Left renal cortex interstitium (tissue), 4 donors: ENCODE measurements around the gene WNT5A. TPM values are rescaled to one million over a fixed set of nuclear protein-coding genes. Genes with fewer than 3 reads are reported as not detected.

ENCODE experiments used
- DNase-seq, 4 donors: peaks; one replicate each; pipeline ENCODE4 v3.0.0-alpha.2; 2013; ENCODE audit warnings: low read depth in 4 of 4, low spot score in 2 of 4, missing footprints in 1 of 4
- polyA plus RNA-seq, 4 donors: library from polyadenylated mRNA; unstranded; fragments of 120-200 nt; gene quantifications; one replicate each; pipeline ENCODE4 v1.2.1, GENCODE V29; 2013; ENCODE audit not compliant: insufficient read length in 4 of 4

WNT5A gene
- polyA plus RNA-seq, 4 donors, result 42.1 to 59.0 (median 43.1) TPM

DNA sequence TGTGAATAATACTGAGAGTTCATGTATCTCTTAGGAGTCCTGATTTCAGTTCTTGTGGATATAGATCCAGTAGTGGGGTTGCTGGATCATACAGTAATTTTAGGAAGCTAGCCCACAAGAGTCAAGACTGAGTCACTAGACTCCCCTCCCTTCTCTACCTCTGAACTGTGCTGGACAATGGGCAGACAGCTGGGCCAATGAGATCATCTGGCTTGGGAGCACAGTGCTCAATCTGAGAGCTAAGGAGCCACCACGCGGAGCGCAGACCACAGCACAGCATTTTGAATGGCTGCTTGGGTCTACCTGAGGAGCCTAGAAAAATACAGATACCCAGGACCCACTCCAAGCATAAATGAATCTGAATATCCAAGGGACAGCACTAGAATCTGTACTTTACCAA is 32.5 kb downstream of the WNT5A start:
- DNase-seq, result no peak

GRCh38 chr3:55453886-55454496 is 33.1 kb downstream of the WNT5A start:
- DNase-seq, result no peak

- DNase-seq, result no peak
Observed at GRCh38 chr3:55452886-55453285, 34.2 kb downstream of the WNT5A start.

GRCh38 chr3:55449527-55449926 is 37.6 kb downstream of the WNT5A start:
- no peak for DNase-seq

DNA sequence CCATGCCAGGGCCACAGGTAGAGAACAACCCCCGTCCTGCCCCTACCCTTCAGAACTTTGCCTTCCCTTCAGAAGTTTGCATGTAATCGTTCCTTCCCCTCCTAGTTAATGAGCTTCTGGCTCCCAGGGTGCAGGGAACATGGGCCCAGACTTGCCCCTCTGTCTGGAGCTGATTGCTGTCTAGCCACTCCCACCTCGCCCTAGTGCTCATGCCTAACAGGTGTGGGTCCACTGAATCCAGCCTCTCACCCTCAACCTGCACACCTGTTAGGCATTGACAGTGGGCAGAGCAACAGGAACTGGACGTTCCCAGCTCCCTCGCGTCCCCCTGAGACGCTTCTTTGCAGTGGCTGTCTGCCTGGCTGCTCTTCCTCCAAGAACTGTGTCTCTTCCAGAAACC is 40.3 kb downstream of the WNT5A start:
- DNase-seq, result no peak

GRCh38 chr3:55445551-55445950 is 41.6 kb downstream of the WNT5A start:
- peak in 3 of 4 donors; percentile 32 to 71 (median 46) for DNase-seq

GRCh38 chr3:55443346-55443745 is 43.8 kb downstream of the WNT5A start:
- DNase-seq, result no peak

GRCh38 chr3:55442861-55443260 is 44.2 kb downstream of the WNT5A start:
- no peak for DNase-seq

DNA sequence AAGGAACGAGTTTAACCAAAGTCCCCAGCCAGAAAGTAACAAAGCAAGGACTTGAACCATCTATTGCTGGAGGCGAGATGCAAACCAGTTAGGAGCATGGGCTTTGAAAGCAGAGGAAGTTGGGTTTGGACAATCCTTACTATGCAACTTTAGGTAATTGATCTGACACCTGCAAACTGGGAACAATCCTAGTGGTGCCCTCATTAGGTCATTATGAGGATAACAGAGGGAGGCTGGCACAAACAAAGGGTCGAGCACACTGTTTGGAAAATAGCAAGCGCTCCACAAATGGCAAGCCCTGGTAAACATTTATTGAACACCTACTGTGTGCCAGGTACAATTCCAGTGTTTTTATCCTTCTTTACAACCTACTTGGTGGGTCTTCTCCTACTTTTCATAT is 45.6 kb downstream of the WNT5A start:
- DNase-seq, result no peak

DNA sequence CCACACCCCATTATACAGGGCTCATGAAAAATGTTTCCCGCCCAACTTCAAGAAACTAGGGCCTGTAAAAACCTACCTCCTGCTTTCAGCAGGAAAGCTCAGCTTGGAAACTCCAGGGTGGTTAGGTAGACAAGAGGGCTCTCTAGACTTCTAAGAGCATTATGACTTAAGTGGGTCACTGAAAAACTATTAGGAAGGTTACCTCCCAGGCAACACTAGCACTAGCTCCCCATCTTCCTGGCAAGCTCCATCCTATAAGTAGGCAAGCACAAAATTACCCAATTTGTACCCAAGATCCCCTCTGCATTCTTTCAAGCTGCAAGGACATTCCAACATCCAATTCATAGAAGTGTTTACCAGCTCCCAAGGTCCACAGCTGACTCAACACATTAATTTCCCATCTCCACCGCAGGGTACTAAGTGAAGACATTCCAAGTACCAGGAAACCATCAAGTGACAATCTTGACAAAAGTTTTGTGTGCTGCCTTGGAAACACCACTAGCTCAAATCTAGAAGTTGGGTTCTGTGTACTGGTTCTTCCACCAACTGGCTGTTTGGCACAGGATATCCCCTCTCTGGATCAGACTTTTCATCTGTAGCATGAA is 46.9 kb downstream of the WNT5A start:
- no peak for DNase-seq

- no peak for DNase-seq
Observed at GRCh38 chr3:55439657-55440056, 47.4 kb downstream of the WNT5A start.

DNA sequence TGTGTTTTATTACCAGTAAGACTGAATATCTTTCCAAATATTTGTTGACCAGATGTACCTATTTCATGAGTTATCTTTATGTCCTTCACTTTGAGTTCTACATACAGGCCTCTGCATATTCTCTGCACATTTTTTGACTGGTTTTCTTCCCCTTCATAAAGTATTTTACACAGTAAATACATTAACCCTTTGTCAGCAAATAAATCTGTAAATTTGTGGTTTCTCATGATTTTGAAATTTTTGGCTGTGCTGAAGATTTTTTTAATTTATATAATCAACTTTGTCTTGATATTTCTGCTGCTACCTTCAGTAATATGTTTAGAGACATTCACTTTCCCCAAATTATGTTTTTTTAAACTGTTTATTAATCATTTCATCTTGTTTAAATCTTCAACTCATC is 50.5 kb downstream of the WNT5A start:
- no peak for DNase-seq

GRCh38 chr3:55435491-55435890 is 51.6 kb downstream of the WNT5A start:
- DNase-seq, result no peak

DNA sequence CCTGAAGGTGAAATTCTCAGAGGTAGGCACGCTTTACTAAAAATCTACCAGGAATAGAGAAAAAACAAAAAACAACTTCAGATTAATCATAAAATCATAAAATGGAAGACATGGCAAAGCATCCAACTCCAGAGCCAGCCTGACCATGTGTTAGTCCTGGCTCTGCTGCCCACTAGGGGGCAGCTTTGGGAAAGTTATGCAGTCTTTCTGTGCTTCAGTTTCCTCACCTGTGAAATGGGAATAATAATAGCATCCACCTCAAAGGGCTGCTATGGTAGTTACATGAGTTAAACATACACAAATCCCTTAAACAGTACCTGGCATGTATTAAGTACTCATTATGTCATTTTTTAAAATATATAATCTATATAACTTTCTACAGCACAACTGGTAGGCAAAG is 52.3 kb downstream of the WNT5A start:
- DNase-seq, result no peak

- no peak for DNase-seq
Observed at GRCh38 chr3:55431041-55431440, 56.1 kb downstream of the WNT5A start.

GRCh38 chr3:55427739-55428138 is 59.4 kb downstream of the WNT5A start:
- DNase-seq, result no peak

DNA sequence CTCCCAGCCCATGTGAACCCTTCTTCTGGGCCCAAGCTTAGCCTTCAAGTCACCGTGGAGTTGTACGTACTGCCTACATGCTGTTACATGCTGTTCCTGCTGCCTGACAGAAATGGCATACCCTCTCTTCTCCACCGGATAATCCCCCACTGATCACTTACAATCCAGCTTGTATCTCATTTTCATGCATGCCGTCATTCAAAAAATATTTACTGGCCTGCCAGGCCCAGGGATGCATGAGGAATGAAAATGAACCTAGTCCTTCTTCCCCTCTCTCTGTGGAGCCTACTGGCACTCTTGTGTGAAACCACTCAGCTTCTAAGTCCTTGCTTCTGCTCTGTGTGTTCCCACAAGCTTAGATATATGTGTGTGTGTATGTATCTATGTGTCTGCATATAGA is 60.6 kb downstream of the WNT5A start:
- DNase-seq, result no peak

- no peak for DNase-seq
Observed at GRCh38 chr3:55423782-55424181, 63.3 kb downstream of the WNT5A start.

DNA sequence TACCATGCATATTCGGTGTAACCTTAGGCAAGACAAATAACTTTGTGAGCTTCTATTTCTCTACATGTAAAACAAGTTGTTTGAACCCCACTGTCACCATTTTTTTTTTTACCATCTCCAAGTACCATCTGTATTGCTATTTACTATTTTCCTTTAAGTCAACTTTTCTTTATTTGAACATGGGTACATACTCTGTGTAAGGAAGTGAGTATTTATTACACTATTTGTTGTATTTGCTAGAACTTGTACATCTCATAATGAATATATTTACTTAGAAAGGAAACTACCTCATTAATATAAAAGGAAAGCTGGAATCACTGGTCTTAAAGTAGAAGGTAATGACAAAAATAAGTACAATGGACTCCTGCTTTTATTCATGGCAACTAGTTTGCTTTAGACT is 69.9 kb downstream of the WNT5A start:
- no peak for DNase-seq

GRCh38 chr3:55416331-55416821 is 70.7 kb downstream of the WNT5A start:
- no peak for DNase-seq
